ENCODE measurements around the gene PHLDB3. TPM values are rescaled to one million over a fixed set of nuclear protein-coding genes. Genes with fewer than 3 reads are reported as not detected.
"Not testable (repeated sequence)": the region's sequence is repeated elsewhere in the genome, so short reads cannot be mapped to it uniquely, and the experiment has no call there.

Gene PHLDB3
- total RNA-seq, 1 donor from 2014 or later, result 13.4 TPM

DNA sequence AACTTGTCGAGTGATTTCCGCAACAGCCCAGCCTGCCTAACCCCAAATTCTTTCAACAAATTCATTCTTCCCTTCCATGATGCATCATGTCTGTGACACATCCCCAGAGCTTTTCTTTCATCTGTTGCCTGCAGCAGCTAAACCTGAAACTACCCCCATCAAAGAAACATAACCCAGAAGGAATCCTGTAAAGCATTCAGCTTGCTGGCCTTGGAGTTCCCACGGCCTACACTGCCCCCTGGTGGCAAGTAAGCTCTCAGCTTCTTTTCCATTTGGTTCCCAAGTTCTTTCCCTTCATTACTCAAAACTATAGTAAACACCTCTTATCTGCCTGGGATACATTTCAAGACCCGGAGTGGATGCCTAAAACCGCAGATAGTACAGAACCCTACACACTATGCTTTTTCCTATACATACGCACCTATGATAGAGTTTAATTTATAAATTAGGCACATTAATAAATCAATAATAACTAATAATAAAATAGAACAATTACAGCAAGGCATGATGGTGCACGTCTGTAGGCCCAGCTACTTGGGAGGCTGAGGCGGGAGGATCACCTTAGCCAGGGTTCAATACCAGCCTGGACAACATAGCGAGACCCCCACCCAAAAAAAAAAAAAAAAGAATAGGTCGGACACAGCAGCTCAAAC, 15.0 kb upstream of the PHLDB3 start:
- H3K27ac Mint-ChIP-seq (ENCODE audit: unreplicated experiment), result peak overlapping the region; percentile 92
- H3K36me3 Mint-ChIP-seq (ENCODE audit: low read depth, unreplicated experiment), result peaks cover 1% of the 10 kb centered on the region
- H3K36me3 ChIP-seq (ENCODE audit: insufficient read depth, low read length), result no peaks in the 10 kb centered on the region
- H3K27me3 Mint-ChIP-seq (ENCODE audit: low read depth, unreplicated experiment), result no peaks in the 10 kb centered on the region
- no peaks in the 10 kb centered on the region for H3K9me3 ChIP-seq (ENCODE audit: insufficient read depth, low read depth, low read length)
- DNase-seq (ENCODE audit: low read depth), result peak; percentile 89
- no peak for TF ChIP-seq EZH2 (IDR thresholded peaks at IDR 0.05; ENCODE audit: insufficient read depth, low read length)
- TF ChIP-seq, protein P1, sequence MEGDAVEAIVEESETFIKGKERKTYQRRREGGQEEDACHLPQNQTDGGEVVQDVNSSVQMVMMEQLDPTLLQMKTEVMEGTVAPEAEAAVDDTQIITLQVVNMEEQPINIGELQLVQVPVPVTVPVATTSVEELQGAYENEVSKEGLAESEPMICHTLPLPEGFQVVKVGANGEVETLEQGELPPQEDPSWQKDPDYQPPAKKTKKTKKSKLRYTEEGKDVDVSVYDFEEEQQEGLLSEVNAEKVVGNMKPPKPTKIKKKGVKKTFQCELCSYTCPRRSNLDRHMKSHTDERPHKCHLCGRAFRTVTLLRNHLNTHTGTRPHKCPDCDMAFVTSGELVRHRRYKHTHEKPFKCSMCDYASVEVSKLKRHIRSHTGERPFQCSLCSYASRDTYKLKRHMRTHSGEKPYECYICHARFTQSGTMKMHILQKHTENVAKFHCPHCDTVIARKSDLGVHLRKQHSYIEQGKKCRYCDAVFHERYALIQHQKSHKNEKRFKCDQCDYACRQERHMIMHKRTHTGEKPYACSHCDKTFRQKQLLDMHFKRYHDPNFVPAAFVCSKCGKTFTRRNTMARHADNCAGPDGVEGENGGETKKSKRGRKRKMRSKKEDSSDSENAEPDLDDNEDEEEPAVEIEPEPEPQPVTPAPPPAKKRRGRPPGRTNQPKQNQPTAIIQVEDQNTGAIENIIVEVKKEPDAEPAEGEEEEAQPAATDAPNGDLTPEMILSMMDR (IDR thresholded peaks at IDR 0.05; ENCODE audit: insufficient read depth, low read depth, low read length), result peak; percentile 99
- peaks cover 13% of the 10 kb centered on the region for H3K4me1 Mint-ChIP-seq (ENCODE audit: low read depth, unreplicated experiment)
- peak overlapping the region; percentile 12 for H3K4me2 ChIP-seq (ENCODE audit: low read length)
- H3K27ac ChIP-seq (ENCODE audit: low read depth, low read length), result peak overlapping the region; percentile 56
- H2AFZ ChIP-seq (ENCODE audit: low read depth, low read length), result no peak overlapping the region
- no peak overlapping the region for H3K9ac ChIP-seq (ENCODE audit: low read length)
- H3K9me3 Mint-ChIP-seq (ENCODE audit: unreplicated experiment), result no peaks in the 10 kb centered on the region
- H3K79me2 ChIP-seq (ENCODE audit: insufficient read depth, low read length), result peaks cover 11% of the 10 kb centered on the region
- H3K4me1 ChIP-seq (ENCODE audit: insufficient read depth, low read length), result peaks cover 6% of the 10 kb centered on the region
- H4K20me1 ChIP-seq (ENCODE audit: insufficient read depth, low read length), result peaks cover 6% of the 10 kb centered on the region
- peak; percentile 63 for FAIRE-seq
- peak overlapping the region; percentile 17 for H3K4me3 Mint-ChIP-seq (ENCODE audit: unreplicated experiment)
- H3K27me3 ChIP-seq (ENCODE audit: insufficient read depth, low read length), result no peaks in the 10 kb centered on the region
- no peak overlapping the region for H3K4me3 ChIP-seq (ENCODE audit: insufficient read depth, low read depth, low read length)

DNA sequence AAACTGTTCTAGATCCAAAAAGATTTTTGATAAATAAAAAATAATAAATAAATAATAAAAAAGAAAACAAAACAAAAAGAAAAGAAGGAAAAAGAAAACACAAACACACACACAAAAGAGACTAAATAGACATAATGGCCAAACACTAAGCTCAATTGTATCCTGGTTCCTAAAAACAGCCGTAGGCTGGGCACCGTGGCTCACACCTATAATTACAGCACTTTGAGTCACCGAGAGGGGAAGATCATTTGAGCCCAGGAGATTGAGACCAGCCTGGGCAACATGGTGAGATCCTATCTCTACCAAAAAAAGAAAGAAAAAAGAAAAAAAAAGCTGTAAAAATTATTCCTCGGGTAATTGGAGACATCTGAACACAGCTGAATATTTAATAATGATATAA, 13.5 kb upstream of the PHLDB3 start:
- no peak overlapping the region for H3K4me2 ChIP-seq (ENCODE audit: low read length)
- FAIRE-seq, result no peak
- H3K9ac ChIP-seq (ENCODE audit: low read length), result no peak overlapping the region
- Mint-ChIP-seq H3K36me3 (ENCODE audit: low read depth, unreplicated experiment) (peaks cover 6% of the 10 kb centered on the region), H3K27me3 (ENCODE audit: low read depth, unreplicated experiment) (no peaks in the 10 kb centered on the region), H3K9me3 (ENCODE audit: unreplicated experiment) (no peaks in the 10 kb centered on the region), H3K4me1 (ENCODE audit: low read depth, unreplicated experiment) (peaks cover 11% of the 10 kb centered on the region), H3K27ac (ENCODE audit: unreplicated experiment) (peak overlapping the region; percentile 84), H3K4me3 (ENCODE audit: unreplicated experiment) (no peak overlapping the region)
- H4K20me1 ChIP-seq (ENCODE audit: insufficient read depth, low read length), result peaks cover 4% of the 10 kb centered on the region
- H3K27ac ChIP-seq (ENCODE audit: low read depth, low read length), result no peak overlapping the region
- no peak overlapping the region for H2AFZ ChIP-seq (ENCODE audit: low read depth, low read length)
- H3K4me3 ChIP-seq (ENCODE audit: insufficient read depth, low read depth, low read length), result no peak overlapping the region
- TF ChIP-seq EZH2 (IDR thresholded peaks at IDR 0.05; ENCODE audit: insufficient read depth, low read length), result no peak
- TF ChIP-seq, protein P1 (IDR thresholded peaks at IDR 0.05; ENCODE audit: insufficient read depth, low read depth, low read length), result no peak
- DNase-seq (ENCODE audit: low read depth), result no peak
- H3K79me2 ChIP-seq (ENCODE audit: insufficient read depth, low read length), result peaks cover 4% of the 10 kb centered on the region
- H3K9me3 ChIP-seq (ENCODE audit: insufficient read depth, low read depth, low read length), result no peaks in the 10 kb centered on the region
- H3K27me3 ChIP-seq (ENCODE audit: insufficient read depth, low read length), result no peaks in the 10 kb centered on the region
- peaks cover 6% of the 10 kb centered on the region for H3K4me1 ChIP-seq (ENCODE audit: insufficient read depth, low read length)
- no peaks in the 10 kb centered on the region for H3K36me3 ChIP-seq (ENCODE audit: insufficient read depth, low read length)

DNA sequence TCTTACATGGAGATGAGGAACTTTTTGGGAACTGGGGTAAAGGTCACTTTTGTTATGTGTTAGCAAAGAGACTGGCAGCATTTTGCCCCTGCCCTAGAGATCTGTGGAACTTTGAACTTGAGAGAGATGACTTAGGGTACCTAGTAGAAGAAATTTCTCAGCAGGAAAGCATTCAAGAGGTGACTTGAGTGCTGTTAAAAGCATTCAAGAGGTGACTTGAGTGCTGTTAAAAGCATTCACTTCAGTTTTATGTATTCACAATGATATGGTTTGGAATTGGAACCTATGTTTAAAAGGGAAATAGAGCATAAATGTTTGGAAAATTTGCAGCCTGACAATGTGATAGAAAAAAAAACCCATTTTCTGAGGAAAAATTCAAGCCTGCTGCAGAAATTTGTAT, 7.9 kb upstream of the PHLDB3 start:
- not testable (repeated sequence) for H3K4me3 ChIP-seq (ENCODE audit: insufficient read depth, low read depth, low read length); H3K27ac ChIP-seq (ENCODE audit: low read depth, low read length); H3K9ac ChIP-seq (ENCODE audit: low read length); H3K36me3 ChIP-seq (ENCODE audit: insufficient read depth, low read length); FAIRE-seq; H3K4me2 ChIP-seq (ENCODE audit: low read length); H4K20me1 ChIP-seq (ENCODE audit: insufficient read depth, low read length); H3K9me3 ChIP-seq (ENCODE audit: insufficient read depth, low read depth, low read length); H3K4me1 Mint-ChIP-seq (ENCODE audit: low read depth, unreplicated experiment); H3K79me2 ChIP-seq (ENCODE audit: insufficient read depth, low read length); H3K4me1 ChIP-seq (ENCODE audit: insufficient read depth, low read length); H3K27me3 ChIP-seq (ENCODE audit: insufficient read depth, low read length); H3K4me3 Mint-ChIP-seq (ENCODE audit: unreplicated experiment); H3K9me3 Mint-ChIP-seq (ENCODE audit: unreplicated experiment); DNase-seq (ENCODE audit: low read depth); H2AFZ ChIP-seq (ENCODE audit: low read depth, low read length); H3K27me3 Mint-ChIP-seq (ENCODE audit: low read depth, unreplicated experiment); H3K27ac Mint-ChIP-seq (ENCODE audit: unreplicated experiment)
- H3K36me3 Mint-ChIP-seq (ENCODE audit: low read depth, unreplicated experiment), result peaks cover 33% of the 10 kb centered on the region

Data from astrocyte (in vitro differentiated cells and primary cell).